H9 (cell line): ENCODE data around the gene DCPS. TPM values are rescaled to one million over a fixed set of nuclear protein-coding genes. Genes with fewer than 3 reads are reported as not detected.
A peak's percentile ranks its signal among the peaks of the same experiment; 100 is the strongest.

Source experiments
- DNase-seq: peaks from one replicate; pipeline ENCODE4 v3.0.0-alpha.2; 2017
- H2AFZ ChIP-seq: one replicate; pipeline ENCODE4 v1.6.1; 2013; ENCODE audit warnings: mild to moderate bottlenecking, low read length, control low read depth, moderate library complexity
- H2AK5ac ChIP-seq: 2 replicates; pipeline ENCODE4 v1.6.1; 2013; ENCODE audit warnings: low read length, control low read depth, mixed read lengths; ENCODE audit not compliant: insufficient read length
- H2BK120ac ChIP-seq: one replicate; pipeline ENCODE4 v1.6.1; 2013; ENCODE audit warnings: low read depth, mild to moderate bottlenecking, low read length, control low read depth, inconsistent platforms; ENCODE audit not compliant: poor library complexity, severe bottlenecking
- H2BK12ac ChIP-seq: 2 replicates; pipeline ENCODE4 v1.6.1; 2013; ENCODE audit warnings: low read length, control low read depth, mixed read lengths, low read depth; ENCODE audit not compliant: insufficient read length
- H2BK15ac ChIP-seq: 2 replicates; pipeline ENCODE4 v1.6.1; 2013; ENCODE audit warnings: low read depth, low read length, control low read depth
- H2BK20ac ChIP-seq: one replicate; pipeline ENCODE4 v1.6.1; 2013; ENCODE audit warnings: low read depth, mild to moderate bottlenecking, low read length, control low read depth, inconsistent platforms; ENCODE audit not compliant: poor library complexity, severe bottlenecking
- H2BK5ac ChIP-seq: 2 replicates; pipeline ENCODE4 v1.6.1; 2013; ENCODE audit warnings: low read length, control low read depth, mixed read lengths; ENCODE audit not compliant: insufficient read length
- H3K14ac ChIP-seq: 2 replicates; pipeline ENCODE4 v1.6.1; 2013; ENCODE audit warnings: low read length, control low read depth; ENCODE audit not compliant: insufficient read depth
- H3K18ac ChIP-seq: 2 replicates; pipeline ENCODE4 v1.6.1; 2013; ENCODE audit warnings: low read depth, mild to moderate bottlenecking, mixed read lengths, low read length, control low read depth; ENCODE audit not compliant: insufficient read length
- H3K23ac ChIP-seq: 2 replicates; pipeline ENCODE4 v1.6.1; 2013; ENCODE audit warnings: low read length, control low read depth, mixed read lengths, low read depth; ENCODE audit not compliant: insufficient read length
- H3K23me2 ChIP-seq: 2 replicates; pipeline ENCODE4 v1.6.1; 2013; ENCODE audit warnings: low read depth, mild to moderate bottlenecking, mixed read lengths, low read length, control low read depth; ENCODE audit not compliant: insufficient read length, poor library complexity, severe bottlenecking
- H3K27ac ChIP-seq: 2 replicates; pipeline ENCODE4 v1.5.1; 2013; ENCODE audit warnings: low read length, control low read depth, mixed read lengths, low read depth; ENCODE audit not compliant: insufficient read length
- H3K27me3 ChIP-seq: 2 replicates; pipeline ENCODE4 v1.6.1; 2013; ENCODE audit warnings: low read length, control low read depth, inconsistent platforms; ENCODE audit not compliant: insufficient read depth
- H3K4ac ChIP-seq: 2 replicates; pipeline ENCODE4 v1.6.1; 2013; ENCODE audit warnings: low read depth, mild to moderate bottlenecking, control low read depth, inconsistent platforms, low read length, moderate library complexity
- H3K4me1 ChIP-seq: 2 replicates; pipeline ENCODE4 v1.6.1; 2013; ENCODE audit warnings: low read length, control low read depth, inconsistent platforms; ENCODE audit not compliant: insufficient read depth
- H3K4me2 ChIP-seq: 2 replicates; pipeline ENCODE4 v1.6.1; 2013; ENCODE audit warnings: low read length, control low read depth, mixed read lengths; ENCODE audit not compliant: insufficient read length, insufficient read depth
- H3K56ac ChIP-seq: 2 replicates; pipeline ENCODE4 v1.6.1; 2013; ENCODE audit warnings: low read depth, mild to moderate bottlenecking, mixed read lengths, low read length, control low read depth; ENCODE audit not compliant: insufficient read length
- H3K79me1 ChIP-seq: 2 replicates; pipeline ENCODE4 v1.6.1; 2013; ENCODE audit warnings: low read depth, mild to moderate bottlenecking, moderate library complexity, low read length, control low read depth, inconsistent platforms; ENCODE audit not compliant: insufficient read depth, poor library complexity, severe bottlenecking
- H3K79me2 ChIP-seq: 2 replicates; pipeline ENCODE4 v1.6.1; 2013; ENCODE audit warnings: low read length, control low read depth, inconsistent platforms; ENCODE audit not compliant: insufficient read depth
- H3K9ac ChIP-seq: 2 replicates; pipeline ENCODE4 v1.6.1; 2013; ENCODE audit warnings: low read length, control low read depth, mixed read lengths; ENCODE audit not compliant: insufficient read length; ENCODE audit errors: extremely low read depth
- H3K9me3 ChIP-seq: one replicate; pipeline ENCODE4 v1.6.1; 2013; ENCODE audit warnings: low read depth, low read length, inconsistent platforms; ENCODE audit not compliant: control insufficient read depth
- H3T11ph ChIP-seq: one replicate; pipeline ENCODE4 v1.6.1; 2013; ENCODE audit warnings: mild to moderate bottlenecking, low read length, control low read depth, inconsistent platforms
- H4K20me1 ChIP-seq: one replicate; pipeline ENCODE4 v1.6.1; 2013; ENCODE audit not compliant: control insufficient read depth, insufficient read length, insufficient read depth
- H4K5ac ChIP-seq: 2 replicates; pipeline ENCODE4 v1.6.1; 2013; ENCODE audit warnings: low read depth, mild to moderate bottlenecking, mixed read lengths, low read length, control low read depth; ENCODE audit not compliant: insufficient read length
- H4K8ac ChIP-seq: replicated peaks from 2 replicates; pipeline ENCODE4 v1.6.1; 2013; ENCODE audit warnings: low read length, control low read depth, mixed read lengths, low read depth; ENCODE audit not compliant: insufficient read length
- H4K91ac ChIP-seq: 2 replicates; pipeline ENCODE4 v1.6.1; 2013; ENCODE audit warnings: low read depth, mild to moderate bottlenecking, moderate library complexity, mixed read lengths, low read length, control low read depth; ENCODE audit not compliant: insufficient read length
- H3K27ac Mint-ChIP-seq, 3 experiments: 2 replicates in 2 of 3; 3 replicates in 1 of 3; pipeline ENCODE4 v1.8.0; 2020 to 2021; ENCODE audit warnings: mixed read lengths in 3 of 3, mild to moderate bottlenecking in 1 of 3, moderate library complexity in 1 of 3
- H3K27me3 Mint-ChIP-seq: 2 replicates; pipeline ENCODE4 v1.8.0; 2021; ENCODE audit warnings: low read depth, mild to moderate bottlenecking, moderate library complexity, mixed read lengths
- H3K36me3 Mint-ChIP-seq, 3 experiments: 2 replicates in 2 of 3; 3 replicates in 1 of 3; pipeline ENCODE4 v1.8.0; 2020 to 2021; ENCODE audit warnings: low read depth in 3 of 3, mixed read lengths in 3 of 3; ENCODE audit not compliant: insufficient read depth in 1 of 3
- H3K4me1 Mint-ChIP-seq, 2 experiments: 2 replicates each; pipeline ENCODE4 v1.8.0; 2020; ENCODE audit warnings: mixed read lengths in 2 of 2
- H3K4me3 Mint-ChIP-seq, 2 experiments: 2 replicates in 1 of 2; 3 replicates in 1 of 2; pipeline ENCODE4 v1.8.0; 2020 to 2021; ENCODE audit warnings: mild to moderate bottlenecking in 2 of 2, mixed read lengths in 2 of 2, moderate library complexity in 1 of 2
- H3K9me3 Mint-ChIP-seq, 2 experiments: 2 replicates in 1 of 2; 3 replicates in 1 of 2; pipeline ENCODE4 v1.8.0; 2020; ENCODE audit warnings: mild to moderate bottlenecking in 2 of 2, mixed read lengths in 2 of 2, moderate library complexity in 1 of 2
- CTCF ChIP-seq: fragments of 200-600 bp; sonication (generic); conservative IDR thresholded peaks from 3 replicates; pipeline ENCODE4 v1.8.0; 2021; ENCODE audit warnings: antibody characterized with exemption, mild to moderate bottlenecking
- WGBS: extraction: QIAGEN DNeasy Blood & Tissue Kit; methylation state at CpG from one replicate; pipeline ENCODE4 v1.1.7; 2013; ENCODE audit warnings: missing lambda C conversion rate, low lambda C conversion rate, mixed read lengths; ENCODE audit not compliant: insufficient read length; ENCODE audit errors: extremely low coverage; 5-methylcytosine and 5-hydroxymethylcytosine counted together
- total RNA-seq: library from RNA; stranded (reverse); gene quantifications from 2 replicates; pipeline ENCODE4 v1.2.1, GENCODE V29; 2021

DCPS gene
- total RNA-seq, 1 experiment from 2014 or later, result 27.7 TPM

GRCh38 chr11:126355324-126355925 is 51.6 kb downstream of the DCPS start, which contains the start of gene ST3GAL4:
Gene ST3GAL4, plus strand, starts transcription at chr11:126355686. Its CDS starts 50,470 bp downstream, at chr11:126406156.
- Histone ChIP-seq H3K79me1 (no peaks in the 10 kb centered on the region), H4K20me1 (no peaks in the 10 kb centered on the region), H3K9me3 (no peaks in the 10 kb centered on the region), H2BK20ac (no peak within 1 kb of the TSS), H3K23ac (no peak within 1 kb of the TSS), H3K27ac (no peak within 1 kb of the TSS), H2BK120ac (no peak within 1 kb of the TSS), H4K8ac (no peak within 1 kb of the TSS), H3K56ac (no peak within 1 kb of the TSS), H3K14ac (peak within 1 kb of the TSS; percentile 78), H3K9ac (peak within 1 kb of the TSS; percentile 76), H3K4me2 (peak within 1 kb of the TSS; percentile 52), H3K27me3 (no peaks in the 10 kb centered on the region), H2BK15ac (no peak within 1 kb of the TSS), H3K79me2 (peaks cover 7% of the 10 kb centered on the region; the same call in 1 of the 2 replicates), H4K5ac (no peak within 1 kb of the TSS), H3T11ph (no peak within 1 kb of the TSS), H2AFZ (no peak within 1 kb of the TSS), H3K23me2 (peaks cover 5% of the 10 kb centered on the region), H3K4ac (no peak within 1 kb of the TSS), H2BK12ac (no peak within 1 kb of the TSS), H3K4me1 (peaks cover 6% of the 10 kb centered on the region), H4K91ac (no peak within 1 kb of the TSS), H2AK5ac (no peak within 1 kb of the TSS), H2BK5ac (no peak within 1 kb of the TSS), H3K18ac (peak within 1 kb of the TSS; percentile 82)
- H3K4me3 Mint-ChIP-seq, result peak within 1 kb of the TSS; percentile 83 to 94
- DNase-seq, result peak; percentile 90
- no CpG with 5 or more reads among the region's 71 CpGs for WGBS
- TF ChIP-seq CTCF, result no peak
- peak within 1 kb of the TSS; percentile 74 to 95 (median 76); a peak in 5 of 7 replicates for H3K27ac Mint-ChIP-seq
- peaks cover 38 to 59% of the 10 kb centered on the region in 2 experiments for H3K4me1 Mint-ChIP-seq
- no peaks in the 10 kb centered on the region; the same call in 1 of the 2 replicates for H3K27me3 Mint-ChIP-seq
- no peaks in the 10 kb centered on the region; a peak in 1 of 5 replicates for H3K9me3 Mint-ChIP-seq
- H3K36me3 Mint-ChIP-seq, result peaks cover 5 to 7% (median 6%) of the 10 kb centered on the region in 3 experiments; a peak in 5 of 7 replicates
